Brain microvascular endothelial cell (primary cell): Measurements from ENCODE around the gene TGM4.
A peak's percentile ranks its signal among the peaks of the same experiment; 100 is the strongest.

Source experiments
- DNase-seq: peaks from one replicate; pipeline ENCODE4 v3.0.0-alpha.2; 2020
- H3K27ac ChIP-seq: fragments of 250-450 bp; sonication (Bioruptor Pico); 2 replicates; pipeline ENCODE4 v1.5.1; 2020; ENCODE audit warnings: mild to moderate bottlenecking, moderate library complexity
- H3K27me3 ChIP-seq: fragments of 250-450 bp; sonication (Bioruptor Pico); replicated peaks from 2 replicates; pipeline ENCODE4 v1.5.1; 2020; ENCODE audit warnings: mild to moderate bottlenecking
- H3K36me3 ChIP-seq: fragments of 250-450 bp; sonication (Bioruptor Pico); replicated peaks from 2 replicates; pipeline ENCODE4 v1.5.1; 2020; ENCODE audit warnings: mild to moderate bottlenecking
- H3K4me3 ChIP-seq: 2 replicates; pipeline ENCODE4 v1.5.1; 2011; ENCODE audit warnings: low read depth, mild to moderate bottlenecking, control low read depth, low read length, moderate library complexity
- in situ Hi-C: cut with HindIII; loops from 2 replicates; pipeline ENCODE4 v1.10.0; 2017; ENCODE audit warnings: low sequenced_read_pairs, low pct_ligation_motif_present
- TF ChIP-seq, protein P1 (sequence below): IDR thresholded peaks from 2 replicates; pipeline ENCODE4 v1.5.1; 2011; ENCODE audit warnings: low read depth, mild to moderate bottlenecking, moderate library complexity, low read length, control low read depth, inconsistent platforms; ENCODE audit errors: missing control alignments

TGM4 gene

DNA sequence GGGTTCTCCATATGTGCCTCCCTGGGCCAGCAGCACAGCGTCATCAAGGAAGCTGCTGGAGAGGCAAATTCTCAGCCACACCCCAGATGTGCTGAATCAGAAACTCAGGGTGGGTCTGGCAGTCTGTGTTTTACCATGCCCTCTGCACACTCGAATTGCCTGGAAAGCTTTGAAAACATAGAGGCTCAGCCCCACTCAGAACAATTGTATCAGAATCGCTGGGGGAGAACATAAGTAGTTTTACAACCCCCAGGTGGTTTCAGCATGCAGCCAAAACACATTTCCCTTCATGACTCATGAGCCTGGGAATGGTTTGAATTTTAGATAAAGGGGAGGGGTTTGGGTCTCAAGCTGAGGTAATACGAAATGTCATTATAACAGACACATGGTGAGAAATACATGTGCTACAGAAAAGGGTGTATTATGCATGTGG lies 9.6 kb downstream of the TGM4 start:
- H3K36me3 ChIP-seq: no peaks in the 10 kb centered on the region
- TF ChIP-seq, protein P1, sequence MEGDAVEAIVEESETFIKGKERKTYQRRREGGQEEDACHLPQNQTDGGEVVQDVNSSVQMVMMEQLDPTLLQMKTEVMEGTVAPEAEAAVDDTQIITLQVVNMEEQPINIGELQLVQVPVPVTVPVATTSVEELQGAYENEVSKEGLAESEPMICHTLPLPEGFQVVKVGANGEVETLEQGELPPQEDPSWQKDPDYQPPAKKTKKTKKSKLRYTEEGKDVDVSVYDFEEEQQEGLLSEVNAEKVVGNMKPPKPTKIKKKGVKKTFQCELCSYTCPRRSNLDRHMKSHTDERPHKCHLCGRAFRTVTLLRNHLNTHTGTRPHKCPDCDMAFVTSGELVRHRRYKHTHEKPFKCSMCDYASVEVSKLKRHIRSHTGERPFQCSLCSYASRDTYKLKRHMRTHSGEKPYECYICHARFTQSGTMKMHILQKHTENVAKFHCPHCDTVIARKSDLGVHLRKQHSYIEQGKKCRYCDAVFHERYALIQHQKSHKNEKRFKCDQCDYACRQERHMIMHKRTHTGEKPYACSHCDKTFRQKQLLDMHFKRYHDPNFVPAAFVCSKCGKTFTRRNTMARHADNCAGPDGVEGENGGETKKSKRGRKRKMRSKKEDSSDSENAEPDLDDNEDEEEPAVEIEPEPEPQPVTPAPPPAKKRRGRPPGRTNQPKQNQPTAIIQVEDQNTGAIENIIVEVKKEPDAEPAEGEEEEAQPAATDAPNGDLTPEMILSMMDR: no peak
- no peak overlapping the region for H3K4me3 ChIP-seq
- in situ Hi-C loops: no loop called here
- peak overlapping the region; percentile 90 for H3K27ac ChIP-seq
- no peaks in the 10 kb centered on the region for H3K27me3 ChIP-seq
- DNase-seq: peak; percentile 94

DNA sequence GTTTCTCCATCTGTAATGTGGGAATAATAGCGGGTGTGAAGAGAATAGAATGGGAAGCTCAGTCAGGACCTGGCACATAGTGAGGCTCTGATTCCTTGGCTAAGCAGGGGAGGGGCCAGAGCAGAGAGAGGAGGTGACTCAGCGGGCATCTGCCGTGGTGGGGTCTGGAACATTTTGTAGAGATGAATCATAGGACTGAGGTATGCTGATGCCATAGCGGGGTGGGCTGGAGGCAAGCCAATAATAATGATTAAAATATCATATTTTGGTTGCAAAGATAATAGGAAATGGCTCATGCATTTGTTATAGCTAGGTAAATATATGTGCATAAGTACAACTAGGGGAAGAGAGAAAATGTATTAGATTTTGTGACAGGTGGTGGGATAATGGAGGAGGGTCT lies 11.2 kb downstream of the TGM4 start:
- in situ Hi-C loops: no loop called here
- Histone ChIP-seq H3K36me3 (no peaks in the 10 kb centered on the region), H3K27ac (peak overlapping the region; percentile 90), H3K27me3 (no peaks in the 10 kb centered on the region), H3K4me3 (no peak overlapping the region)
- TF ChIP-seq, protein P1: no peak
- peak; percentile 98 for DNase-seq

DNA sequence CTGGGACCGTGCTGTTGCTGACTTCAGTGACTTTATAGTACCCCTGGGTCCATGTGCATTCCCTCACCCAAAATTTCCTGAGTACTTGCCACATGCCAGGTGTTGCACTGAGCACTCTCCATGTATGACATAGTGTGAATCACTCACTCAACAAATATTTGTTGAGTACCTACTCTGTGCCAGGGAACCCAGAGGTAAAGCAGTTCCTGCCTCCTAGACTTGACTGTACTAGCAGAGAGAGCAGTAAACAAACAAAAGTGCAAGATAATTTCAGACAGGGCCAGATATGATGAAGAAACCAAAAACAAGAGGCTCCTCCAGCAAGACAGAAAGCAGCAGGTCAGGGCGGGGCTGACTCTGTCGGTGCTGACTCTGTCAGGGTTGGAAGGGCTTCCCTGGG lies 12.2 kb downstream of the TGM4 start:
- H3K27ac ChIP-seq: no peak overlapping the region
- in situ Hi-C loops: no loop called here
- H3K36me3 ChIP-seq: no peaks in the 10 kb centered on the region
- TF ChIP-seq, protein P1: no peak
- DNase-seq: no peak
- H3K4me3 ChIP-seq: no peak overlapping the region
- no peaks in the 10 kb centered on the region for H3K27me3 ChIP-seq

DNA sequence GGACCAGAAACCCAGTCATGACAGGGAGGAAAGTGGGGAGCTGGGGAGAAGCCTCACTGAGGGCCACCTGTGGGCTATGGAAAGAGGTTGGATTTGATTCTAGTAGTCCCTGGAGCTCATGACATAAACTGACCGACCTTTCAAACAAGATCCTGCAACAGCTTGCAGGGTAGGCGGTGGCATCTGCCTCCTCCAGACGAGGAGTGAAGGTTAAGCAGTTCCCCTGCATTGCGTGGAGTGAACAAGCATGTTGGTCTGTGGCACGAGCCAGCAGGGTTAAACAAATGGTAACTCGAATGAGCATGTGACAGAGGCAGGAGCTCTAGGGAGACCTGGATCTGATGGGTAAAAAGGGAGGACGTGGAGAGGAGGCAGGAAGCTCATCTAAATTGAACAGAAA lies 12.7 kb downstream of the TGM4 start:
- Histone ChIP-seq H3K36me3 (no peaks in the 10 kb centered on the region), H3K27ac (no peak overlapping the region), H3K4me3 (no peak overlapping the region), H3K27me3 (no peaks in the 10 kb centered on the region)
- no peak for DNase-seq
- in situ Hi-C loops: no loop called here
- TF ChIP-seq, protein P1: no peak

DNA sequence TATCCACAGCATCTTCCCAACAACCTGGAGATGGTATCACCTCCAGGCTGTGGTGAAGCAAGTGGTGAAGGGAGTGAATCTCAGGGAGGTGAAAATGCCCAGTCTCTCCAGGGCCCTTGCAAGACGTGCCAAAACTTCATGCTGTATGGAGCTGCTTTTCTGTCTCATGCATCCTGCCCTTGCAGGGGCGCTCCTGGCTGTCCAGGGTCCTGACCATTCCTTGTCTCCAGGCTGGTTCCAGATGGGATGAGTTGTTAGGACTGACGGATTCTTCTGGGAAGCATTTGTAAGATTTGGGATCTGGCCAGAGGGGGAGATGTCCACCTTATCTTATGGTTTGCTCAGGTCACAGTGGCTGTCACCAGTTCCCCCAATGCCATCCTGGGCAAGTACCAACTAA lies 15.8 kb downstream of the TGM4 start:
- Histone ChIP-seq H3K27ac (no peak overlapping the region), H3K36me3 (no peaks in the 10 kb centered on the region), H3K27me3 (no peaks in the 10 kb centered on the region), H3K4me3 (no peak overlapping the region)
- DNase-seq: no peak
- in situ Hi-C loops: no loop called here
- TF ChIP-seq, protein P1: no peak

DNA sequence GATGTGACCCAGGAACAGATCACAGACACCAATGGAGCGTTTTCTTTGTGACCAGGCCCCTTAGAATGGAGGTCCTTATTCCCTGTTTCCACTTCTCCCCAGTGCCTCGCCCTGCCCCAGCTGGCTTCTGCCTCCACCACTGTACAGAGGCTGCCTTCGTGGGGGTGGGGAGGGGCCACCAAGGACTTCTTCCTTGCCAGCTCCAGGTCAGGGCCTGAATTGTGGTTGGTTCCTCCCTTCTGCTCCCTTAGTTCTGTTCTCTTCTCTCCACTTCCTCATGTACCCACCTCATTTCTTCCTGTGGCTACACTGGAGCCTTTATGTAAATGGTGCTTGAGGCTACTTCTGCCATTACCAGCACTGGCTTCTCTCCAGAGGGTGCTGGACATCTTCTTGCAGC lies 16.4 kb downstream of the TGM4 start:
- DNase-seq: no peak
- in situ Hi-C loops: no loop called here
- no peak overlapping the region for H3K4me3 ChIP-seq
- no peaks in the 10 kb centered on the region for H3K36me3 ChIP-seq
- no peak overlapping the region for H3K27ac ChIP-seq
- H3K27me3 ChIP-seq: no peaks in the 10 kb centered on the region
- TF ChIP-seq, protein P1: no peak
